SIG-M5 (cell line): ENCODE data around the gene NRG3.
"Not testable (repeated sequence)": the region's sequence is repeated elsewhere in the genome, so short reads cannot be mapped to it uniquely, and the experiment has no call there.

Experiments
- DNase-seq: peaks from one replicate; lab custom pipeline; 2025; lab: John Stamatoyannopoulos, UW

NRG3 gene

DNA sequence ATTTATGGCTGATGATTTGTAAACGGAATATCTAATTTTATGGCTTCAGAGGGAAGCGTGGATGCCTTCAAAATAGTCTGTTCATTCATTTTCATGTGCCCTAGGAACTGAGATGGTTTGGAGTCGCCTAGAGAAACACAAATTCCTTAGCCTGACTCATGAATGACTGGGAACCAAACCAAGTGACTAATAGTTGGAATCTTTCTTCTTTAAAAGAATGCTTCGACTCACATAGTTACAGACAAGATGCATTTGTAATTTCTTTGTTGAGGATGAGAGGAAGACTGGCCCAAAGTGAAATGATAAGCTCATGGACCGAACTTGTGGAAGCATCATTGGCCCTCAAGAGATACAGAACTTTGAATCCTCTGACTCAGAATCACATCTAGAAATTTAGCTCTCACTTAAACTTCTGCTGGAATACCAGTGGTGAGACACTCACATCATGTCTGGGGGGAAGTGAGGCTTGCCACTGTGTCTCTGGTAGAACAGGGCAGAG is 1107.2 kb downstream of the NRG3 start:
- DNase-seq: no peak

DNA sequence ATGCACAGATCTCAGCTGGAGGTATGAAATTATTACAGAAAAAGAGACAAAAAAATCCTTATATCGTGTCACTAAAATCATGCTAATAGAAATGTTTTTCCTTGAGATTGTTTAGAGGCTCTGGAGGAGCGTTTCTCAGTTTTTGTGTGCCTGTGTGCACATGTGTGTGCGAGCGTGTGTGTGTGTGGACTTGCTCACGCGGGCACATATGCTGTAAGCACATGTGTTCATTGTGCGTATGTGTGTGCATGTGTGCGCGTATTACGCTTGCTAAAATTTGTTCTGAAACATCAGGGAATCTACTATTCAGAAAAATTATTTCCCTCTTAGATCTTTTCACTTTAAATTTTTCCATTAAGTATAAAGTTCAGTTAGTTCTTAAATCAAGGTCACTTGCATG is 1111.2 kb downstream of the NRG3 start:
- DNase-seq: no peak

DNA sequence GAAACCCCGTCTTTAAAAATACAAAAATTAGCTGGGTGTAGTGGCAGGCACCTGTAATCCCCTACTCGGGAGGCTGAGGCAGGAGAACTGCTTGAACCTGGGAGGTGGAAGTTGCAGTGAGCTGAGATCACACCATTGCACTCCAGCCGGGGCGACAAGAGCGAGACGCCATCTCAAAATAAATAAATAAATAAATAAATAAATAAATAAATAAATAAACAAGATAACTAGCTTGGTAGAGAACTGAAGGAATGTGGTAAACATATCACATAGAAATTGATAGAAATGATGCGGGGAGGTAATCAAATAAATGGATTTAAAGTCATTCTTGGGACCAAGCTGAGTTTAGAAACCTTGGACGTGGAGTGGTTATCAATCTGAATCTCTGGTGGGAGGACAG is 1131.5 kb downstream of the NRG3 start:
- not testable (repeated sequence) for DNase-seq

DNA sequence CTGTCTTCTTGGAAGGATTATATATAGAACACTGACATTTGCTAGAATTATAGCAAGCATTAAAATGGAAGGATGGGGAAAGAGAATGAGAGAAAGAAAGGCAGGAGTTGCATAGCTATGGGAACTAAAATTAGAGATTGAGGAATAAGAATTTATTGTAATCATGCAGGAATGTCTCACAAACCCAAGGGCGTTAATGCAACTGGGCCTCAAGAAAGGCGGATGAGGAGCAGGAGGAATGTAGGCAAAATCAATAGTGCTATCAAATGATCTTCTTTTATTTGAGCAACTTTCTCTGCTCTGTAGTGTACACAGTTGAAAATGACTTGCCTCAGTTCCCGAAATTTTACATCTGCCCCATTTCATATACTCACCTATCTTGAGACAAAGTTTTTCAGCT is 1132.5 kb downstream of the NRG3 start:
- no peak for DNase-seq

DNA sequence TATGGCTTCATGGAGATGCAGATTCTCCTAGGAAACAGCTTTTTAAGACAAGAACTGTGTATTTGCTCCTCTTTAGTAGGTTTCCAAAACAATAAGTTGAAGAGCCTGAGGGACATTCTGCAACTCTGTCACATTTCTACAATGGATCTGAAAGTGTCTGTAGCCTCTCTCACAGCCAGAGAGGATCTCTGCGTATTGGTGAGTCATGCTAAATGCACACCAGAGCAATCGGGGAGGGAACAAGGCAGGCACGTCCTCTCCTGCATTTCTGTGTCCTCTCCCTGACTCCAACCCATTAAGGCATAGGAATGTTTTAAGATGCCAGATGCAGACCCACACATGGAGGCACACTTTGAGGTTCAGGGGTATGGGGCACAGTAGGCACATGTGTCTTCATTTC is 1137.9 kb downstream of the NRG3 start:
- DNase-seq: no peak

DNA sequence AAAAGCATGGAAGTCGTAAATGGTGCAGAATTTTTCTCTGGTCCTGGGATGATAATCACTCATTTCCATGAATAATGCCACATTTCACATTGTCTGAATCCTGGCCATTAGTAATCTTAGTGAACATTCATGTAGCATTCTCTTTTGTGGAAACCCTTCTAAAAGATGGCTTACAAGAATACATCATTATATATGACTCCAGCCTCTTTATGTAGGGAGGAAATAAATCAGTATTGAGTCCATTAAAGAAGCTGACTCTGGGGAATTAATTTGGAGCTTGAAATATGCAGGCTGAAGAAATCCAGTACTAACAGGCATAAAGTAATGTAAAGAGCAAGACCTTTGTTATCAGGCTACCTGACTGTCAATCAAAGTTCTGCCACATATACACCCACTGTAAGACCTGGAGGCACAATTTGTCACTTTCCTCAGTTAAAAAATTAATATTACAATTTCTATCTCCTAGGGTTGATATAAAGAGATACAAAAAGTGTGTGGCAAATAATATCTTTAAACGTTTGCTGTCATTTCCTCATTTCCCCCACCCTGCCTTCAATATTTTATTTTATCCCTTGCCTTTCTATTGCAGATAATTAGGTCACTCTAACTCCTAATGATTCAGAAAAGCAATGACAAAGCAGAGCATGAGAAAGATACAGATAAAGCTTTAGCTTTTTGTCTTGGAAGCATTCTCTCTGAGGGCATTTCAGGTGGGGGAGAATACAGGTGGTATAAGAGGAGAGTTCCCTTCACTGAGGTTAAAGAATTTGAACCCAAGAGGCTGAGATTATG is 1142.3 kb downstream of the NRG3 start:
- DNase-seq: no peak

DNA sequence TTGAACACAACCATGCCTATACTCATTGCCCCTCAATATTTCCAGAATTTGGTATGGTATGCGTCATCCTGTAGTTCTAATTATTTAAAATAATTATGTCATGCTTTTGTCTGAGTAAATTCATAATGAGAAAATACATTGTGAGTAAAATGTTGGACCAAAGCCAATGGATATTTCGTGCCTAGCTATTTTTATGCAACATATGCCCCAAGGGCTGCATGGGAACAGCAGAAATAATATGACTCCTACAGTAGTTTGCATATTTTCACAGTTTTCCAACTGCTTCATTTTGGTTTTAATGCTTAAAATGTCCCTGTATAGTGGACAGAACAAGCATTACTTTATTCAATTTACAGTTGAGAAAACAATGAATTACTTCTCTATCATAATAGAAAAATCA is 1148.7 kb downstream of the NRG3 start:
- no peak for DNase-seq
